BJ (cell line): ENCODE data around the gene ODAD4. TPM values are rescaled to one million over a fixed set of nuclear protein-coding genes. Genes with fewer than 3 reads are reported as not detected.

Experiments used
- CTCF ChIA-PET: fragments of 350-600 bp; formaldehyde crosslinking; extraction: SDS; loops from one replicate; lab custom pipeline; 2021; ENCODE audit warnings: antibody characterized with exemption, inconsistent platforms; lab: Yijun Ruan, JAX
- POLR2A ChIA-PET: fragments of 300-600 bp; sonication (Branson Sonifier 250); formaldehyde crosslinking; extraction: SDS; loops from one replicate; lab custom pipeline; 2021; ENCODE audit warnings: antibody characterized with exemption; lab: Charles Lee
- DNase-seq: peaks from one replicate; pipeline ENCODE4 v3.0.0-alpha.2; 2011; ENCODE audit warnings: low read depth
- H3K27me3 ChIP-seq: 2 replicates; pipeline ENCODE4 v1.6.0; 2011; ENCODE audit warnings: low read length; ENCODE audit not compliant: control insufficient read depth, insufficient read depth
- H3K36me3 ChIP-seq: 2 replicates; pipeline ENCODE4 v1.5.1; 2011; ENCODE audit warnings: low read length; ENCODE audit not compliant: control insufficient read depth, insufficient read depth
- H3K4me3 ChIP-seq: 2 replicates; pipeline ENCODE4 v1.5.1; 2011; ENCODE audit warnings: low read depth, mild to moderate bottlenecking, control low read depth, low read length
- CTCF ChIP-seq: IDR thresholded peaks from 2 replicates; pipeline ENCODE4 v1.5.1; 2011; ENCODE audit warnings: low read depth, mild to moderate bottlenecking, control low read depth, inconsistent platforms, low read length, moderate library complexity; ENCODE audit not compliant: insufficient read depth
- polyA minus RNA-seq: library from RNA; depleted of rRNA, polyadenylated mRNA; stranded (reverse); fragments of >200 nt; gene quantifications from 2 replicates; pipeline ENCODE4 v1.2.3, GENCODE V29; 2011; rRNA and poly(A)+ RNA removed
- polyA plus RNA-seq: library from polyadenylated mRNA; depleted of rRNA; stranded (reverse); fragments of >200 nt; gene quantifications from 2 replicates; pipeline ENCODE4 v1.2.3, GENCODE V29; 2011; rRNA removed

The ODAD4 gene
- polyA plus RNA-seq (0.61 and 0.92 TPM in 2 replicates), polyA minus RNA-seq (0.31 and 0.81 TPM in 2 replicates)

- ChIA-PET CTCF (interaction anchor here (0.5 to 1.7 kb wide), 9 partner anchors 9 to 541 kb away, joined by 3 to 5 read pairs (median 3); partner anchors contain the start of gene ACLY), POLR2A (interaction anchor here (0.6 to 1.4 kb wide), 3 partner anchors 9 to 36 kb away, joined by 3 read pairs; partner anchors contain the start of gene CNP)
- DNase-seq: peak; percentile 93
- H3K27me3 ChIP-seq: no peaks in the 10 kb centered on the region
- H3K36me3 ChIP-seq: no peaks in the 10 kb centered on the region
- peak; percentile 49 for TF ChIP-seq CTCF
- peak within 1 kb of the TSS; percentile 51 for H3K4me3 ChIP-seq
Observed at GRCh38 chr17:41930009-41930832, at the start of gene ODAD4. TSS of gene ODAD4 (plus strand) at chr17:41930617. CDS start at chr17:41930724, 107 bp downstream.

DNA sequence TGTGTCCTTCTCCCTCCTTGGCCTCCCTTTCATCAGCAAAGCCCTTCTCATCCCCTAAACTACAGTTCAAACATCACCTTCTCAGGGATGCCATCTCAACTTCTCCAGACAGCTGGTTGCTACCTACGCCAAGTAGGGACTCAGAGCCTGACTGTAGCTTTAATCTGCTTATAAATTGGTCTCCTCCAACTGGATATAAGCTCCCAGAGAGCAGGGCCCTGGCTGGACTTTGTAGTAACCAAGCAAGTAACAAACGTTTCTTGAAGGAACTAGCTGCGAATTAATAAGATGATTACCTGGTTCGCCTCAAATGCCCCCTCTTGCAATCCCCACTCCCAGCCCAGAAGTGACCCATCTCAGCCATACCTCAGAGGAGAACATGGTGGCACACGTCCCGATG lies 47.7 kb upstream of the ODAD4 start:
- H3K4me3 ChIP-seq: no peak overlapping the region
- DNase-seq: no peak
- no peaks in the 10 kb centered on the region for H3K27me3 ChIP-seq
- CTCF ChIA-PET: interaction anchor here (0.7 to 1.1 kb wide), 2 partner anchors 8 to 12 kb away, joined by 3 to 5 read pairs; no protein-coding TSS in a partner anchor
- H3K36me3 ChIP-seq: peaks cover 46% of the 10 kb centered on the region
- POLR2A ChIA-PET: no interaction called here
- no peak for TF ChIP-seq CTCF

DNA sequence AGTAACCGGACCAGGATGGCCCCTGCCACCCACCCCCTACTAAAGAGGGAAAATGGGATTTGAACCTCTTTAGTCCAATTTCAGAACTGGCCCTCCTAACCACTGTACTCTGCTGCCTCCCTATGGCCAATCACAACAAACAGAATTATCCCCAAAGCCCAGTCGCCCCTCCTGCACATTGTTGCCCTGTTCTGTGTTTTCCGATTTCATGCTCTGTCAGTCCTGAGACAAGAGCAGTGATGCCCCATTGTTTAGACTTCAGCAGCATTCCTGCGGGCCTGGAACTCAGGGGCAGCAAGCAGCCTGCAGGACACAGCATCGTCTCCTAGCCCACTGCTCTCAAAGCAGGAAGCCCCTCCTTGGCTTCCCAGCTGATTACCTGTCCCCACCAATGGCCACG lies 44.7 kb upstream of the ODAD4 start:
- H3K36me3 ChIP-seq: peaks cover 39% of the 10 kb centered on the region
- POLR2A ChIA-PET: interaction anchor here (0.6 kb wide), 1 partner anchor 73 kb away, joined by 3 read pairs; the partner anchor contains the start of gene FKBP10

DNA sequence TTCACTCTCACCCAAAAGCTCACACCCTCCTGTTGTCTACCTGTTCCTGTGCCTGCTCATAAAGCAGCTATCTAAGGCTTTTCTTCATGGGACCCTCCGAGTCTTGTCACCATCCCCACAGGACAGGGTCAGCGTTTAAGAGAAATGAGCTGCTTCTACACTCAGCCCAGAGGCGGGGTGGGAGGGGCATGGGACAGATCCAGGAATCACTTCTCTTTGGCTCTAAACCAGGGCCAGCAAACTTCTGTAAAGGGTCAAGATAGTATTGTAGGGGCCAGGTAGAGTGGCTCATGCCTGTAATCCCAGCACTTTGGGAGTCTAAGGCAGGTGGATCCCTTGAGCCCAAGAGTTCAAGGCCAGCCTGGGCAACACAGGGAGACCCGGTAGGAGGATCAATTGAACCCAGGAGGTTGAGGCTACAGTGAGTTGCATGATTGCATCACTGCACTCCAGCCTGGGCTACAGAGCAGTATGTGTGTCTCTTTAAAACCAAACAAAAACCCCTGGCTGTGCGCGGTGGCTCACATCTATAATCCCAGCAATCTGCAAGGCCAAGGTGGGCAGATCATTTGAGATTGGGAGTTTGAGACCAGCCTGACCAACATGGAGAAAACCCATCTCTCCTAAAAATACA lies 42.0 kb upstream of the ODAD4 start:
- no peak overlapping the region for H3K4me3 ChIP-seq
- no peak for TF ChIP-seq CTCF
- peaks cover 48% of the 10 kb centered on the region for H3K36me3 ChIP-seq
- ChIA-PET CTCF (interaction anchor here (1.2 kb wide), 1 partner anchor 7 kb away, joined by 4 read pairs; no protein-coding TSS in a partner anchor), POLR2A (no interaction called here)
- H3K27me3 ChIP-seq: no peaks in the 10 kb centered on the region
- DNase-seq: no peak

More for the DNA sequence above, 44.7 kb upstream of the ODAD4 start:
- no peak for DNase-seq
- CTCF ChIA-PET: no interaction called here
- Histone ChIP-seq H3K4me3 (no peak overlapping the region), H3K27me3 (no peaks in the 10 kb centered on the region)
- TF ChIP-seq CTCF: 0 out of 2 replicates have a peak, but pooled peaks have one; percentile 14
